HepG2 (cell line): ENCODE data around the gene NDFIP2. TPM values are rescaled to one million over a fixed set of nuclear protein-coding genes. Genes with fewer than 3 reads are reported as not detected.

ENCODE experiments used
- ATAC-seq: fragments of 200-7000 bp; cut with Tn5 transposase; 3 replicates; pipeline ENCODE4 v1.9.1; 2020; ENCODE audit warnings: mild to moderate bottlenecking, moderate library complexity
- BruUV-seq: library from RNA; stranded (reverse); fragments of 400-500 nt; replicated peaks from 2 replicates; lab custom pipeline; 2021; lab: Mats Ljungman, UMichigan
- CTCF ChIA-PET: fragments of 300-600 bp; formaldehyde crosslinking; extraction: SDS; loops from one replicate; lab custom pipeline; 2021; ENCODE audit warnings: low total read pairs, inconsistent platforms, low intra/inter-chr PET ratio; lab: Yijun Ruan, JAX
- POLR2A ChIA-PET: fragments of 350-600 bp; sonication (Branson Sonifier 250); formaldehyde crosslinking; loops from one replicate; lab custom pipeline; 2020; ENCODE audit warnings: antibody characterized with exemption, inconsistent platforms; lab: Yijun Ruan, JAX
- DNase-seq: peaks from one replicate; pipeline ENCODE4 v3.0.0-alpha.2; 2015; ENCODE audit warnings: low spot score
- FAIRE-seq: peaks from 3 replicates; lab custom pipeline; 2011; peaks lifted over from hg19 to GRCh38; lab: Jason Lieb, UNC
- H2AFZ ChIP-seq: one replicate; pipeline ENCODE4 v1.6.1; 2011; ENCODE audit warnings: low read length, inconsistent platforms
- H3K27ac ChIP-seq: fragments of 300-600 bp; 3 replicates; pipeline ENCODE4 v1.8.0; 2011; ENCODE audit warnings: mixed run types, mild to moderate bottlenecking, mixed read lengths, low read length, inconsistent platforms; ENCODE audit not compliant: insufficient read depth; ENCODE audit errors: extremely low read length
- H3K27me3 ChIP-seq, 2 experiments: fragments of 200-600 bp in 1 of 2; 2 replicates in 1 of 2; 3 replicates in 1 of 2; pipeline versions ENCODE4 v1.6.0 to v1.8.0; 2011; ENCODE audit warnings: low read length in 2 of 2, mild to moderate bottlenecking in 2 of 2, moderate library complexity in 2 of 2, inconsistent platforms in 1 of 2; ENCODE audit not compliant: insufficient read depth in 2 of 2, control insufficient read depth in 1 of 2
- H3K36me3 ChIP-seq, 2 experiments: fragments of 200-600 bp in 1 of 2; replicated peaks in 1 of 2; 2 replicates in 1 of 2; 3 replicates in 1 of 2; pipeline versions ENCODE4 v1.5.1 to v1.8.0; 2011; ENCODE audit warnings: low read length in 2 of 2, inconsistent platforms in 1 of 2; ENCODE audit not compliant: insufficient read depth in 2 of 2, control insufficient read depth in 1 of 2
- H3K4me1 ChIP-seq: 2 replicates; pipeline ENCODE4 v1.5.1; 2012; ENCODE audit warnings: low read length, inconsistent platforms; ENCODE audit not compliant: insufficient read depth
- H3K4me2 ChIP-seq: 2 replicates; pipeline ENCODE4 v1.6.0; 2011; ENCODE audit warnings: low read depth, low read length, inconsistent platforms
- H3K4me3 ChIP-seq, 3 experiments: fragments of 200-600 bp in 1 of 3; sonication (generic), shearing (Covaris generic) in 1 of 3; replicated peaks in 1 of 3; 2 replicates each; pipeline ENCODE4 v1.5.1; 2011 to 2016; ENCODE audit warnings: low read length in 3 of 3, inconsistent platforms in 2 of 3, low read depth in 2 of 3, mild to moderate bottlenecking in 2 of 3, control low read depth in 1 of 3, mixed read lengths in 1 of 3; ENCODE audit not compliant: insufficient read depth in 1 of 3
- H3K79me2 ChIP-seq: one replicate; pipeline ENCODE4 v1.6.1; 2011; ENCODE audit warnings: low read length, inconsistent platforms; ENCODE audit not compliant: insufficient read depth
- H3K9ac ChIP-seq: 2 replicates; pipeline ENCODE4 v1.6.0; 2011; ENCODE audit warnings: mild to moderate bottlenecking, low read depth, low read length, inconsistent platforms; ENCODE audit not compliant: insufficient read depth
- H3K9me3 ChIP-seq: 2 replicates; pipeline ENCODE4 v1.5.1; 2012; ENCODE audit warnings: mild to moderate bottlenecking, low read length
- H4K20me1 ChIP-seq: 2 replicates; pipeline ENCODE4 v1.6.0; 2011; ENCODE audit warnings: inconsistent platforms, mild to moderate bottlenecking, low read length, moderate library complexity; ENCODE audit not compliant: insufficient read depth
- ARNTL ChIP-seq: sonication (generic); formaldehyde crosslinking; IDR thresholded peaks from 2 replicates; pipeline ENCODE4 v1.4.0; 2020; ENCODE audit warnings: mild to moderate bottlenecking, missing genetic modification reagents
- DNMT3B ChIP-seq: conservative IDR thresholded peaks from 2 replicates; pipeline ENCODE4 v1.6.1; 2016; ENCODE audit warnings: missing biosample characterization, control low read depth
- EP300 ChIP-seq, 3 experiments: sonication (generic) in 1 of 3; formaldehyde crosslinking in 1 of 3; IDR thresholded peaks; 2 replicates each; pipeline versions ENCODE4 v1.5.1 to v1.6.1; 2011 to 2020; ENCODE audit warnings: low read depth in 2 of 3, low read length in 2 of 3, borderline replicate concordance in 1 of 3, improper control_type of control experiment in 1 of 3, mild to moderate bottlenecking in 1 of 3, missing genetic modification reagents in 1 of 3, moderate library complexity in 1 of 3
- HOXA3 ChIP-seq: sonication (generic); formaldehyde crosslinking; IDR thresholded peaks from 2 replicates; pipeline ENCODE4 v1.5.0; 2020; ENCODE audit warnings: missing genetic modification reagents
- KLF16 ChIP-seq, 2 experiments: sonication (generic) in 1 of 2; formaldehyde crosslinking in 1 of 2; IDR thresholded peaks; 2 replicates each; pipeline versions ENCODE4 v1.6.1 to v1.8.0; 2016 to 2023; ENCODE audit warnings: missing genetic modification reagents in 2 of 2, missing compliant biosample characterization in 1 of 2
- NRL ChIP-seq: sonication (generic); formaldehyde crosslinking; IDR thresholded peaks from 2 replicates; pipeline ENCODE4 v1.5.0; 2020; ENCODE audit warnings: missing genetic modification reagents, mild to moderate bottlenecking, moderate library complexity, borderline replicate concordance
- STAG1 ChIP-seq: sonication (generic); formaldehyde crosslinking; IDR thresholded peaks from 2 replicates; pipeline ENCODE4 v1.4.0; 2020; ENCODE audit warnings: missing genetic modification reagents
- TRIM24 ChIP-seq: sonication (generic); formaldehyde crosslinking; IDR thresholded peaks from 2 replicates; pipeline ENCODE4 v1.8.0; 2022; ENCODE audit warnings: mild to moderate bottlenecking, missing genetic modification reagents
- YEATS4 ChIP-seq: sonication (generic); formaldehyde crosslinking; IDR thresholded peaks from 2 replicates; pipeline ENCODE4 v1.4.0; 2020; ENCODE audit warnings: missing genetic modification reagents, borderline replicate concordance
- ZFP41 ChIP-seq: sonication (generic); formaldehyde crosslinking; IDR thresholded peaks from 2 replicates; pipeline ENCODE4 v1.4.0; 2020; ENCODE audit warnings: mild to moderate bottlenecking, missing genetic modification reagents, borderline replicate concordance
- ZMYM4 ChIP-seq: sonication (generic); formaldehyde crosslinking; IDR thresholded peaks from 2 replicates; pipeline ENCODE4 v1.8.1; 2023; ENCODE audit warnings: mild to moderate bottlenecking, missing genetic modification reagents
- ZNF280B ChIP-seq: sonication (generic); formaldehyde crosslinking; IDR thresholded peaks from 2 replicates; pipeline ENCODE4 v1.5.0; 2020; ENCODE audit warnings: missing genetic modification reagents, mild to moderate bottlenecking, borderline replicate concordance
- ZNF335 ChIP-seq: sonication (generic); formaldehyde crosslinking; IDR thresholded peaks from 2 replicates; pipeline ENCODE4 v1.4.0; 2020; ENCODE audit warnings: missing genetic modification reagents
- ZNF574 ChIP-seq: sonication (generic); formaldehyde crosslinking; IDR thresholded peaks from 2 replicates; pipeline ENCODE4 v1.4.0; 2020; ENCODE audit warnings: missing genetic modification reagents
- WGBS: methylation state at CpG from one replicate; pipeline ENCODE4 v1.1.6; 2017; ENCODE audit warnings: low lambda C conversion rate; 5-methylcytosine and 5-hydroxymethylcytosine counted together
- in situ Hi-C: cut with HindIII; loops from 2 replicates; pipeline ENCODE4 v1.10.0; 2017; ENCODE audit warnings: low pct_unique_long_range_greater_than_20kb; ENCODE audit not compliant: extremely low pct_ligation_motif_present
- intact Hi-C: fragments of 100-400 bp; cut with micrococcal nuclease; formaldehyde crosslinking; loops from one replicate; pipeline ENCODE4 v1.10.0; 2022; ENCODE audit not compliant: unreplicated experiment
- polyA plus RNA-seq, 8 experiments: library from polyadenylated mRNA; depleted of rRNA in 3 of 8; stranded (reverse) in 7 of 8; unstranded in 1 of 8; fragments of >200 nt; fragmentation: Illumina TruSeq in 4 of 8; extraction: Trizol in 4 of 8; gene quantifications; 2 replicates each; pipeline versions ENCODE4 v1.2.1 to v1.2.3, GENCODE V29; 2011 to 2016; ENCODE audit warnings: low read depth in 4 of 8, missing spikeins in 1 of 8, mixed read lengths in 1 of 8; ENCODE audit not compliant: insufficient read depth in 1 of 8
- total RNA-seq, 5 experiments: library from RNA; depleted of rRNA; stranded (reverse); fragments of >200 nt; fragmentation: Illumina TruSeq; extraction: Trizol; gene quantifications; 2 replicates each; pipeline ENCODE4 v1.2.3, GENCODE V29; 2016; ENCODE audit warnings: low read depth in 1 of 5

NDFIP2 gene
- total and polyA plus RNA-seq, 2 of the 13 experiments (the other 11 are each of a cell fraction or from before 2014, with no cell fraction given), result 23.2 to 32.0 TPM

GRCh38 chr13:79496188-79496587 lies 15.2 kb downstream of the NDFIP2 start:
- no peak overlapping the region for H3K4me2 ChIP-seq
- intact Hi-C loops, result loop anchor here (10.0 kb wide), 1 partner anchor 849 kb away; the partner anchor contains the start of gene SPRY2
- H3K27me3 ChIP-seq, result no peaks in the 10 kb centered on the region
- no peak for ATAC-seq
- no peak for TF ChIP-seq STAG1 (CRISPR knock-in tag)
- no peak for TF ChIP-seq YEATS4
- TF ChIP-seq ZFP41 (CRISPR knock-in tag), result no peak
- TF ChIP-seq EP300 (IDR thresholded peaks at IDR 0.05; ENCODE audit: low read depth in 2 of 2, low read length in 2 of 2), result no peak
- no peak for TF ChIP-seq EP300 (CRISPR knock-in tag; IDR thresholded peaks at IDR 0.05; ENCODE audit: borderline replicate concordance)
- TF ChIP-seq KLF16 (CRISPR knock-in tag; IDR thresholded peaks at IDR 0.05), result no peak
- TF ChIP-seq ZNF335 (CRISPR knock-in tag), result no peak
- no peak for TF ChIP-seq NRL (CRISPR knock-in tag)
- no peak for TF ChIP-seq ZNF280B (CRISPR knock-in tag)
- no peak for TF ChIP-seq ARNTL (CRISPR knock-in tag)
- TF ChIP-seq HOXA3 (CRISPR knock-in tag), result no peak
- TF ChIP-seq ZMYM4 (CRISPR knock-in tag), result no peak
- no peak for TF ChIP-seq TRIM24 (CRISPR knock-in tag)
- no peak for TF ChIP-seq DNMT3B (CRISPR knock-in tag)
- TF ChIP-seq ZNF574 (CRISPR knock-in tag), result no peak
- TF ChIP-seq, all 625 proteins: peak for 0
- Histone ChIP-seq H3K4me1 (no peaks in the 10 kb centered on the region), H3K4me3 (no peak overlapping the region), H3K9me3 (peaks cover 9% of the 10 kb centered on the region; the same call in 1 of the 2 replicates), H3K79me2 (peaks cover 41% of the 10 kb centered on the region), H3K9ac (no peak overlapping the region), H3K36me3 (no peaks in the 10 kb centered on the region), H3K27ac (no peak overlapping the region), H2AFZ (no peak overlapping the region), H4K20me1 (no peaks in the 10 kb centered on the region)
- no peak for FAIRE-seq
- ChIA-PET CTCF (no interaction called here), POLR2A (no interaction called here)
- DNase-seq, result no peak
- 95% methylated on average over 1 of the region's 1 CpG for WGBS
- in situ Hi-C loops, result no loop called here
- BruUV-seq, result no TSS peak
